HepG2 (cell line): Measurements from ENCODE around the gene ZNF396. TPM values are rescaled to one million over a fixed set of nuclear protein-coding genes. Genes with fewer than 3 reads are reported as not detected.

Experiments used
- ARNT2 ChIP-seq: sonication (generic); formaldehyde crosslinking; IDR thresholded peaks from 2 replicates; pipeline ENCODE4 v1.8.0; 2022; ENCODE audit warnings: mild to moderate bottlenecking, low read depth, missing genetic modification reagents, moderate library complexity
- GZF1 ChIP-seq: sonication (generic); formaldehyde crosslinking; IDR thresholded peaks from 2 replicates; pipeline ENCODE4 v1.5.1; 2020; ENCODE audit warnings: mild to moderate bottlenecking, missing genetic modification reagents
- NCOA1 ChIP-seq: sonication (generic); formaldehyde crosslinking; IDR thresholded peaks from 2 replicates; pipeline ENCODE4 v1.9.0; 2021; ENCODE audit warnings: missing genetic modification reagents
- PHF5A ChIP-seq: IDR thresholded peaks from one replicate; pipeline ENCODE4 v1.6.1; 2018; ENCODE audit warnings: low read depth, missing genetic modification reagents; ENCODE audit not compliant: unreplicated experiment
- SMYD3 ChIP-seq: sonication (generic); formaldehyde crosslinking; IDR thresholded peaks from 2 replicates; pipeline ENCODE4 v1.8.1; 2023; ENCODE audit warnings: mild to moderate bottlenecking, missing genetic modification reagents
- SNAPC2 ChIP-seq: sonication (generic); formaldehyde crosslinking; IDR thresholded peaks from 2 replicates; pipeline ENCODE4 v1.8.1; 2022; ENCODE audit warnings: mild to moderate bottlenecking, missing genetic modification reagents
- UBTF ChIP-seq: sonication (generic); formaldehyde crosslinking; IDR thresholded peaks from 2 replicates; pipeline ENCODE4 v1.4.0; 2020; ENCODE audit warnings: mild to moderate bottlenecking, missing genetic modification reagents
- ZBTB42 ChIP-seq: sonication (generic); formaldehyde crosslinking; IDR thresholded peaks from 2 replicates; pipeline ENCODE4 v1.5.0; 2020; ENCODE audit warnings: mild to moderate bottlenecking, missing genetic modification reagents
- ZBTB46 ChIP-seq: sonication (generic); formaldehyde crosslinking; IDR thresholded peaks from 2 replicates; pipeline ENCODE4 v1.4.0; 2020; ENCODE audit warnings: mild to moderate bottlenecking, missing genetic modification reagents, borderline replicate concordance
- ZNF691 ChIP-seq: sonication (generic); formaldehyde crosslinking; IDR thresholded peaks from 2 replicates; pipeline ENCODE4 v1.4.0; 2020; ENCODE audit warnings: missing genetic modification reagents, low read depth, mild to moderate bottlenecking, borderline replicate concordance
- polyA plus RNA-seq, 8 experiments: library from polyadenylated mRNA; depleted of rRNA in 3 of 8; stranded (reverse) in 7 of 8; unstranded in 1 of 8; fragments of >200 nt; fragmentation: Illumina TruSeq in 4 of 8; extraction: Trizol in 4 of 8; gene quantifications; 2 replicates each; pipeline versions ENCODE4 v1.2.1 to v1.2.3, GENCODE V29; 2011 to 2016; ENCODE audit warnings: low read depth in 4 of 8, missing spikeins in 1 of 8, mixed read lengths in 1 of 8; ENCODE audit not compliant: insufficient read depth in 1 of 8
- total RNA-seq, 5 experiments: library from RNA; depleted of rRNA; stranded (reverse); fragments of >200 nt; fragmentation: Illumina TruSeq; extraction: Trizol; gene quantifications; 2 replicates each; pipeline ENCODE4 v1.2.3, GENCODE V29; 2016; ENCODE audit warnings: low read depth in 1 of 5
- TF ChIP-seq, protein P1 (sequence below): sonication (generic); formaldehyde crosslinking; conservative IDR thresholded peaks from 2 replicates; pipeline ENCODE4 v1.8.1; 2023; ENCODE audit warnings: missing genetic modification reagents
- TF ChIP-seq, protein P2 (sequence below): sonication (generic); formaldehyde crosslinking; IDR thresholded peaks from 2 replicates; pipeline ENCODE4 v1.5.0; 2020; ENCODE audit warnings: mild to moderate bottlenecking, missing genetic modification reagents, moderate library complexity

The ZNF396 gene
- total and polyA plus RNA-seq, 2 of the 13 experiments (the other 11 are each of a cell fraction or from before 2014, with no cell fraction given), result 0.25 to 0.75 TPM

DNA sequence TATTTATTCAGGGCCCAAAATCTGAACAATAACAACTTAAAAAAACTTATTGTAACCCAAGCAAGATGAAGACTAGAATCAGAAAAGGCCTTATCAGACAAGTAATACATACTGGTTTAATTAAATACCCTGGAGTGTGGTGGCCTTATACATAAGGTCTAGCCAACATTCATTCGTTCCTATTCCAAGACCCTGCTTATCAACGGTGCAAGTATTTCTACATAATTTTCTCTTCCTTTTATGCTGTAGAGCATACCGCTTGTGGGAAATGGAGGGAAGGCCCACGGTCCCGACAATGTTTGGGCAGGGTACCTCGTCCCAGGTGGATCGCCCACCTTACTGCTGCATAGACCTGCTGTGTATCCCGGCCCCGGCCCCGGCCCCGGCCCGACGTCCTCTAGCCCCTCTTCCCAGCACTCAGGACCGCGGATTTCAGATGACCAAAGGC is 33.6 kb downstream of the ZNF396 start (continued):
- TF ChIP-seq ZBTB46 (CRISPR knock-in tag) (no peak), SNAPC2 (0 out of 2 replicates have a peak, but pooled peaks have one; percentile 65), PHF5A (CRISPR knock-in tag) (no peak), ARNT2 (CRISPR knock-in tag) (0 out of 2 replicates have a peak, but pooled peaks have one; percentile 22), NCOA1 (CRISPR knock-in tag) (0 out of 2 replicates have a peak, but pooled peaks have one; percentile 45), SMYD3 (CRISPR knock-in tag) (0 out of 2 replicates have a peak, but pooled peaks have one; percentile 41), ZNF691 (CRISPR knock-in tag) (no peak), UBTF (CRISPR knock-in tag) (peak; percentile 52; the same call in 1 of the 2 replicates), ZBTB42 (CRISPR knock-in tag) (0 out of 2 replicates have a peak, but pooled peaks have one; percentile 6), GZF1 (CRISPR knock-in tag) (0 out of 2 replicates have a peak, but pooled peaks have one; percentile 44)
- TF ChIP-seq, protein P1, sequence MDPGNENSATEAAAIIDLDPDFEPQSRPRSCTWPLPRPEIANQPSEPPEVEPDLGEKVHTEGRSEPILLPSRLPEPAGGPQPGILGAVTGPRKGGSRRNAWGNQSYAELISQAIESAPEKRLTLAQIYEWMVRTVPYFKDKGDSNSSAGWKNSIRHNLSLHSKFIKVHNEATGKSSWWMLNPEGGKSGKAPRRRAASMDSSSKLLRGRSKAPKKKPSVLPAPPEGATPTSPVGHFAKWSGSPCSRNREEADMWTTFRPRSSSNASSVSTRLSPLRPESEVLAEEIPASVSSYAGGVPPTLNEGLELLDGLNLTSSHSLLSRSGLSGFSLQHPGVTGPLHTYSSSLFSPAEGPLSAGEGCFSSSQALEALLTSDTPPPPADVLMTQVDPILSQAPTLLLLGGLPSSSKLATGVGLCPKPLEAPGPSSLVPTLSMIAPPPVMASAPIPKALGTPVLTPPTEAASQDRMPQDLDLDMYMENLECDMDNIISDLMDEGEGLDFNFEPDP (CRISPR knock-in tag), result 0 out of 2 replicates have a peak, but pooled peaks have one; percentile 57
- TF ChIP-seq, protein P2, sequence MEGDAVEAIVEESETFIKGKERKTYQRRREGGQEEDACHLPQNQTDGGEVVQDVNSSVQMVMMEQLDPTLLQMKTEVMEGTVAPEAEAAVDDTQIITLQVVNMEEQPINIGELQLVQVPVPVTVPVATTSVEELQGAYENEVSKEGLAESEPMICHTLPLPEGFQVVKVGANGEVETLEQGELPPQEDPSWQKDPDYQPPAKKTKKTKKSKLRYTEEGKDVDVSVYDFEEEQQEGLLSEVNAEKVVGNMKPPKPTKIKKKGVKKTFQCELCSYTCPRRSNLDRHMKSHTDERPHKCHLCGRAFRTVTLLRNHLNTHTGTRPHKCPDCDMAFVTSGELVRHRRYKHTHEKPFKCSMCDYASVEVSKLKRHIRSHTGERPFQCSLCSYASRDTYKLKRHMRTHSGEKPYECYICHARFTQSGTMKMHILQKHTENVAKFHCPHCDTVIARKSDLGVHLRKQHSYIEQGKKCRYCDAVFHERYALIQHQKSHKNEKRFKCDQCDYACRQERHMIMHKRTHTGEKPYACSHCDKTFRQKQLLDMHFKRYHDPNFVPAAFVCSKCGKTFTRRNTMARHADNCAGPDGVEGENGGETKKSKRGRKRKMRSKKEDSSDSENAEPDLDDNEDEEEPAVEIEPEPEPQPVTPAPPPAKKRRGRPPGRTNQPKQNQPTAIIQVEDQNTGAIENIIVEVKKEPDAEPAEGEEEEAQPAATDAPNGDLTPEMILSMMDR (CRISPR knock-in tag), result 0 out of 2 replicates have a peak, but pooled peaks have one; percentile 3
- TF ChIP-seq, all 625 proteins: peak for 18
